ENCODE results near the gene GBE1.

Gene GBE1

DNA sequence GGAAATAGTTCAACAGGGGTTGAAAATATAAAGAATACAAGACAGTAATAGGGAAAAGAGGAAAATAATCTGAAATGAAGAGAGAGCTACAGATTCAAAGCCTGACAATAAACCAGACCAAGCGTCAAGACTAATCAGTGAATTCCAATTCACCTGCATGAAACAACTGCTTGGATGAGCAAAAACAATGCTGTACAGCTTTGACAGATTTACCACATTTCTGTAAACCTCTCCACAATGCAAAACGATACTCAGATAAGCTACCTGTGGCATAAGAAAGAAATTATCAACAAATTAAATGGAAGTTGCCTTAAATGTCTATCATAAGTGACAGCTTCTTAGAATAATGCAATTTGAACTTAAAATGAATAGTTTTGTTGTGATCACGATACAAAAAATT is 65.4 kb downstream of the GBE1 start:
- no peak for DNase-seq

DNA sequence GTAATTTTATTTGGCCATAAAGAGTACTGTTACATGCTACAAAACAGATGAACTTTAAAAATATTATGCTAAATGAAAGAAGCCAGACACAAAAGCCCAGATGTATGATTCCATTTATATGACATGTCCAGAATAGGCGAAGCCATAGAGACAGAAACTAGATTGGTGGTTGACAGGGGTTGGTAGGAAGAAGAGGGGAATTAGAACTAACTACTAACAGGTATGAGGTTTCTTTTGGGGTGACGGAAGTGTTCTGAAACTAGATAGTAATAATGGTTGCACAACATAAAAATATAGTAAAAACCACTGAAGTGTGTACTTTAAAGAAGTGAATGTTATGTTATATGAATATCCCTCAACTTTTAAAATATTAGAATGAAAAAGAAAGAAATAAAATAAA is 66.1 kb downstream of the GBE1 start:
- DNase-seq = no peak

GRCh38 chr3:81694662-81695061 is 66.8 kb downstream of the GBE1 start:
- DNase-seq = no peak

DNA sequence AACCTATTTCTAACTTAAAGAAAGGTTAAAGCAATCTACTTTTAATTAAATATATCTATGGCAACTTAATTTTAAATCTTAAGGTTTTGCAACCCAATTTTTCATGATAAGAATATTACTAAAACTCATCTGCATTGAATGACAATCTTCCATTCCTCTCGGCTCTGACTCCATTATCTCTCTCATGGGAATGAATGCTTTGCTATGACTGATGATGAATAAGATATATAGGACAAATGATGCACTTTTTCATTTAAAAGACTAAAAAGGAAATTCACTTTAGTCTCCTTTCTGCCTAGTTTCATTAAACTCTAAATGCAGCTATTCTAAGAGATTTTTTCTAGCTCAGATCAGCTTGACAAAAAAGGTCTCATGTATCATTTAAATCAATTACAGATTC is 68.7 kb downstream of the GBE1 start:
- no peak for DNase-seq

DNA sequence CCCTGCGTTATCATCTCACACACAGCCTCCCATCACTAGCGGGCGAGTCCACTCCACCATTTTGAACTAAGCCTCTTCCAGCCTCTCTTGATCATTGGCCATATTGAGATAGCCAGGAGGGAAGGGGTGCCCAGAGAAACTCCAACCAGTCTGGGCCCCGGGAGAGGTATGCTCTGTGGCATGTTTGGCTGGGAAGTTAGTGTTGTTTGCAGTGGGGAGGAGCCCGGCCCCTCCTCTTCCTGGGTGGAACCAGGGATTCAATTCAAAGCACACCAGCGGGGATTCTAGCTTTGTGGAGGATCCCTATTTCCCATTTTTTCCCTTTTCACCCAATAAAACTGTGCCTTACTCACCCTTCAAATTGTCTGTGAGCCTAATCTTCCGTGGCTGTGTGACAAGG is 71.8 kb downstream of the GBE1 start:
- no peak for DNase-seq

- no peak for DNase-seq
These were observed 76.6 kb downstream of the GBE1 start for GRCh38 chr3:81684751-81685395.

DNA sequence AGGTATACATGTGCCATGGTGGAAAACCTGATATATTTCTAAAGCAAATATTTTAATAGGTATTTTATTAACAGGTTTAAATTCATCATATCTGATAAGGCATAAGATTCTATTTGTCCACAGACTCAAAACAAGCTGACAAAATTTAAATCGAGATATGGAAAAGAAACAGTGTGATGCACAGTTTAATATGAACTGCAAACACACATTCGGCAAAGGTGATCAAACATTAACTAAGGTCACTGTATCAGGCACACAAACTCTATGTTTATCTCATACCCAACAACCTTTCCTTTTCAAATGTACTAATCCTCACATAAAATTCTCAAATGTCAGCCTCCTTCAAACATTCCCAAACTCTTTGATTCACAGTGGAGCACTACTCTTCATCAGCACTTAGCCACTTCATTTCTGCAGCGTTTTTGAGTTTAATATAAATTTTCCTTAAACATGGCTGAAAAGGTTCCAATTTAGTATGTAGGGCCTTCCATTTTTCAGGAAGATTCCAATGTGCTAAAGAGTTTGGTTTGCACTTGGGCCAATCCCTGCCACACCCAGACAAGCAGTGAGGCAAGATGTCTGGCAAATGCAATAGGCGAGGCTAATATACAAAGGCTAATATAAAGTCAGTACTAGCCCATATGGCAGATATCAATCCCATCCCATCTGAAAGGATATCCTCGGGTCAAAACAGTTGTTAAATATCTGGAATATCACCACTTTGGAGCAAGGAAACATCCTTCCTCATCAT is 84.6 kb downstream of the GBE1 start:
- no peak for DNase-seq

GRCh38 chr3:81674690-81675089 is 86.8 kb downstream of the GBE1 start:
- no peak for DNase-seq

- no peak for DNase-seq
These were observed 93.2 kb downstream of the GBE1 start for GRCh38 chr3:81668283-81668682.

DNA sequence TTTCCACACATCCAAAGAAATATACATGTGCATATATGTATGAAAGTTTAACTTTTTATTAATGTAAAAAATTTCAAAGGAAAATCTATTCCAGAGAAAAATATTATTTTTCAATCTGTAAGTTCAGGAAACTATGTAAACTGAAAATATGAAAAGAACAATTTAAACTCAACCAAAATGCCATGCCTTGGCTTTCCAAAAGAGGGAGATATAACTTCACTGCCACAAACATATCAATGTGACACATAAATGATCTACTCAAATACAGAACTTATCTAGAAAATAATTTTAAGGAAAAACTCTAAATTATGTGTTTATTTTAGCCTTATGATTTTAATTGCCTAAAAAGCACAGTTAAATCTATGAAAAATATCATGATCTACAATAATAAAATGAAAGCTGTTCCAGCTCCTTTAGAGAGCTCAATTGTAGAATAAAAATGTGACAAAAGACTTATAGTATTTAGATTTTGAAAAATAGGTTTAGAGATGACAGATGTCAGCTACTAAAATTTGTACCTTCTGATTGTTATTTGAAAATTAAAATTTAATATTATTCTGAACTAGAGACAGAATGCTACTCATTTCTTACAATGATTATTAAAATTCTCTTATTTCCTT is 94.8 kb downstream of the GBE1 start:
- no peak for DNase-seq

DNA sequence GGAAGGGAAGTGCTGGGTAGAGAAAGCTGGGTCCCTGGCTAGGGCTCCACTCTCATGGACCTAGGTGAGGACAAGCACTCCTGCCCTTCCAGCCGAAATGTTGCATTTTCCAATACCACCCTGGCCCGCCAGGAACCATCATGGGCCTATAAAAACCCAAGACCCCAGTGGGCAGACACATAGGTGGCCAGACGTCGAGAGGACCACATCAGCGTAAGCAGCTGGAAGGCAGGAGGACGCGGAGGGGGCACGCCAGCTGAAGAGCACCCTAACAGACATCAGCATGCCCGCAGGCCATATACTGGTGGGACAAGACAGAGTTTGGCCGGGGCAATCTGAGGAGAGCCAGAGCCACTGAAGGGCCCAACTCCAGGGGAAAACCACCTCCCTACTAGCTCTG is 98.3 kb downstream of the GBE1 start:
- no peak for DNase-seq

DNA sequence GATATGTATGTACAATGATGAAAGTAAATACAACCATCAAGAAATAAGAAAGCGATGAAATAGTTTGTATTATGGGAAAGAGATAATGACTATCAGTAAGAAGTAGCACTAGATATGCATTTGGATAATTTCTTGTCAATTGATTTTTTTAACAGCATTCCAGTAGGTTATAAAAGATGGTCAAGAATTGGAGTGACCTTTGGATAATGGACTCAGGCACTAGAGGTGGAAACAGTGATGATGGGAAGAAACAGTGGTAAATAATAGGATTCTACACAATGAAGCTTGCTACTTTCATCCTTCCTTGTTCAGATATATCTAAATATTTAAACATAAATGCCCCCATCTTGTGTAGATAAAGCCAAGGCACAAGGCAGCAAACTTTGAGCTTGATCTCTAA is 101.4 kb downstream of the GBE1 start:
- no peak for DNase-seq

- no peak for DNase-seq
These were observed 103.0 kb downstream of the GBE1 start for GRCh38 chr3:81658322-81658997.

- DNase-seq = no peak
These were observed 110.3 kb downstream of the GBE1 start for GRCh38 chr3:81651139-81651538.

DNA sequence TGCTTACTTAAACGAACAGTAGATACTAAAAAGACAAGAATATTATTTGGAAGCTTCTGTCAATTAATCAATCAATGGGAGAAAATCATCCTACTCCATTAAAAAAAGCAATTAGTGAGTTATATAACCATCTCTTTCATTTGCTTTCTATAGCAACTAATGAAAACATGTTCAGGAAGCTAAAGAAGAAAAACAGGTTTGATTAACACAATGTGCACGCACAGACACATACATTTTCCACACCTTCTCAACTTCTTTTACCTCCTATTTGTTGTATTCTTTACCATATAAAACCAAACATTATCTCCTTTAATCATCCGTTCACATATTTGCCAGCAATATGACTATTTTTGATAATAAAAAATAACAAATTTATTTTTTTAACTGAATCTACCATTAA is 111.3 kb downstream of the GBE1 start:
- DNase-seq = no peak

DNA sequence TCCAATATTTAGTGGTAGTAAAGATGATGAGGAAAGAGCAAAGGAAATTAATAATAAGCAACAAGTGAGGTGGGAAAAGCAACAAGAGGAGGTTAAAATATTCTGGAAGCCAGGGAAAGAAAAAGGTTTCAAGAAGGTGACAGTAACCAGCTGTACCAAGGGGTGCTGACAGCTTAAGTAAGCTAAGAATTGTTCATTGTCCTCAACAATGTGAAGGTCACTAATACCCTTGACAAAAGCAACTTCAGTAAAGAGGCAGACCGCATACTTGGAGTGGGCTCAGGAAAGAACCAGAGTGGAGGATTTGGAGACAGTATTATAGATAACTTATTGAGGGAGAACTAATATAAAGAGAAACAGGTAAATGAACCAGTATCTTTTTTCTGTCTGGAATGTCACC is 116.2 kb downstream of the GBE1 start:
- DNase-seq = no peak

DNA sequence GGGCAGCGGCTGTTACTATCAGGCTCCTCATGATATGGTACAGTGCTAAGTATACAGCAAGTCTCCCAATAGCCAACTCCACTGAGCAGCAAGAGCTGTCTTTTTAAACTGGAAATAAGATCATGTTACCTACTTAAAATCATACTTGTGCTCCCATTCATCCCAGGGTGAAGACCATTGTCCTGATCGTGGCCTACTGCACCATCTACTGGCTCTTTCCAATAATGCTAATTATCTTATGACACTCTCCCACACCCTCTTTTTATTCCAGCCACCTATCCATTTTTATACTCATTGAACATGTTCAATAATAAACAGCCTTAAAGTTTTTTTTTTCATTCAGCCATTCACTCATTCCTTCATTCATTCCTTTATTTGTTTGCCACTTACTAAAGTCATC is 117.7 kb downstream of the GBE1 start:
- DNase-seq = peak; percentile 0

DNA sequence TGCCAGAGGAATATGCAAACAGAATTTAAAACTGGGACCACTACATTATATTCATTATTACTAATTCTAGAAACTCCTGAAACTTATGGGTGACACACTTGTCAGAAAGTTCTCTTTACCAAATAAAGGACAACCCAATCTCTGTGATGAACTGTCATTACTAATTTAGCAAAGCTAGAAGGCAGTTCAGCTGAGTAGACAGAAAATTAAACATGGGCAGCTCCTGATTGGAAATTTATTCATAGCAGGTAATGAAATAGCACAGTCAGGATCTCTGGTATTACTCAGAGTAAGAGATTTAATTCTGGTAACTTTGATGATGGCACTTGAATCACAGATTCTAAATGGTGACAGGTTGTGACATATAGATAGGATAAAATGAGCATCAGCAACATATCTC is 123.0 kb downstream of the GBE1 start:
- no peak for DNase-seq

- no peak for DNase-seq
These were observed 128.8 kb downstream of the GBE1 start for GRCh38 chr3:81632659-81633058.

- no peak for DNase-seq
These were observed 136.7 kb downstream of the GBE1 start for GRCh38 chr3:81624756-81625155.

- no peak for DNase-seq
These were observed 139.1 kb downstream of the GBE1 start for GRCh38 chr3:81622395-81622794.

DNA sequence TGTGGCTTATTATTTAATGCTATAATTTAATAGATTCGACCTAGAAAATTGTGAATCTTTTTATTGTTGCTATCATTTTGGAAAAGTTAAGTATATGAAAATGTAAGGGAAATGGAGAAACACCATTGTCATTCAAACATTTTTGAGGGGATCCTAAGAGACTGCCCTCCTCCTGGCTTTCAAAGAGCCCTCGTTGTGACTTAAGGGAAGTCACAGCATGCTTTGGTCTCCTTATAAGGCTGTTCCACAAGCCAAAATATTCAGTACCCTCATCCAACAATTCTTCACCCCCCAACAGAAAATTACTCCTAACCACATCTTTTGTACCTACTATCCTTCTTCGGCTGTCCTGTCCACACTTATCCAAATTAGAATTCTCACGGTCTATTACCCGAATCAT is 140.2 kb downstream of the GBE1 start:
- no peak for DNase-seq

- DNase-seq = no peak
These were observed 140.6 kb downstream of the GBE1 start for GRCh38 chr3:81620849-81621248.

DNA sequence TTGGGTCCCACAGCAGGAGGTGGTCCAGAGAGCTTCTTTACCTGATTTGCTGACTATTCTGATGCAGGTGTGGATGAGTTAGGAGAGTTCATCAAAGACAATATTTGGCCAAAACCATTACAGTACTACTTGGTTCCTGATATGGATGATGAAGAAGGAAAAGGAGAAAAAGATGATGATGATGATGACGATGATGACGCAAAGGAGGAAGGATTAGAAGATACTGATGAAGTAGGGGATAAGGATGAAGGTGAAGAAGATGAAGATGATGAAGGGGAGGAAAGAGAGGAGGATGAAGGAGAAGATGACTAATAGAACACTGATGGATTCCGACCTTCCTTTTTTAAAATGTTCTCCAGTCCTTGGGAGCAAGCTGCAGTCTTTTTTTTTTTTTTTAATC is 148.7 kb downstream of the GBE1 start:
- no peak for DNase-seq
